Spleen (tissue), 11 donors: ENCODE measurements around the gene PARD3. TPM values are rescaled to one million over a fixed set of nuclear protein-coding genes. Genes with fewer than 3 reads are reported as not detected.

ENCODE experiments used
- DNase-seq: peaks from one replicate; pipeline ENCODE4 v3.0.0-alpha.2; 2020
- H3K27ac ChIP-seq, 8 donors: fragments of 200-600 bp; sonication (generic) in 7 of 8; 1 replicate in 4 of 8; 2 replicates in 4 of 8; pipeline versions ENCODE4 v1.5.0 to v1.8.0; 2016 to 2021; ENCODE audit warnings: inconsistent platforms in 4 of 8, mild to moderate bottlenecking in 4 of 8, moderate library complexity in 1 of 8
- H3K27me3 ChIP-seq, 7 donors: fragments of 200-600 bp; sonication (generic) in 6 of 7; replicated peaks in 1 of 7; 1 replicate in 4 of 7; 2 replicates in 3 of 7; pipeline versions ENCODE4 v1.5.0 to v1.8.0; 2016 to 2021; ENCODE audit warnings: inconsistent platforms in 3 of 7, mild to moderate bottlenecking in 1 of 7
- H3K36me3 ChIP-seq, 6 donors: fragments of 200-600 bp; sonication (generic) in 5 of 6; 1 replicate in 4 of 6; 2 replicates in 2 of 6; pipeline versions ENCODE4 v1.5.0 to v1.8.0; 2016 to 2021; ENCODE audit warnings: inconsistent platforms in 2 of 6
- H3K4me1 ChIP-seq, 6 donors: fragments of 200-600 bp; sonication (generic) in 5 of 6; 1 replicate in 3 of 6; 2 replicates in 3 of 6; pipeline versions ENCODE4 v1.5.0 to v1.8.0; 2016 to 2021; ENCODE audit warnings: inconsistent platforms in 3 of 6
- H3K4me3 ChIP-seq, 8 donors: fragments of 200-600 bp; sonication (generic) in 7 of 8; 1 replicate in 4 of 8; 2 replicates in 4 of 8; pipeline versions ENCODE4 v1.5.0 to v1.8.0; 2016 to 2021; ENCODE audit warnings: inconsistent platforms in 4 of 8, mild to moderate bottlenecking in 4 of 8, moderate library complexity in 2 of 8
- H3K9me3 ChIP-seq, 8 donors: fragments of 200-600 bp; sonication (generic) in 7 of 8; 1 replicate in 4 of 8; 2 replicates in 4 of 8; pipeline versions ENCODE4 v1.5.0 to v1.8.0; 2016 to 2021; ENCODE audit warnings: inconsistent platforms in 4 of 8
- POLR2A ChIP-seq, 3 donors: fragments of 450-650 bp; IDR thresholded peaks; one replicate each; pipeline ENCODE4 v1.5.1; 2017; ENCODE audit warnings: antibody characterized with exemption in 3 of 3, mild to moderate bottlenecking in 1 of 3
- POLR2AphosphoS5 ChIP-seq, 3 donors: sonication (generic); formaldehyde crosslinking; IDR thresholded peaks; one replicate each; pipeline ENCODE4 v1.5.1; 2017; ENCODE audit warnings: antibody characterized with exemption in 3 of 3
- WGBS, 5 donors: extraction: QIAGEN DNeasy Blood & Tissue Kit in 3 of 5; methylation state at CpG; one replicate each; pipeline versions ENCODE4 v1.1.5 to v1.1.7; 2013 to 2018; 5-methylcytosine and 5-hydroxymethylcytosine counted together
- intact Hi-C: fragments of 100-400 bp; cut with DNase I; formaldehyde crosslinking; loops from one replicate; pipeline ENCODE4 v1.15.0; 2023; ENCODE audit warnings: low total_unique reads
- polyA plus RNA-seq, 3 donors: library from polyadenylated mRNA; stranded (reverse); fragments of 200-250 nt; gene quantifications; one replicate each; pipeline ENCODE4 v1.2.1, GENCODE V29; 2013
- total RNA-seq, 7 donors: library from RNA; depleted of rRNA in 3 of 7; stranded (reverse); fragments of >200 nt in 3 of 7; fragmentation: NEBNext Ultra II Directional in 4 of 7; extraction: Animal tissue kit (Norgen Biotek cat#: 25700) in 4 of 7; gene quantifications; one replicate each; pipeline versions ENCODE4 v1.1.0 to v1.2.1, GENCODE V29; 2016 to 2021
- TF ChIP-seq, protein P1 (sequence below), 11 experiments: fragments of 200-600 bp in 7 of 11; fragments of 450-650 bp in 4 of 11; sonication (generic) in 4 of 11; IDR thresholded peaks in 8 of 11; conservative IDR thresholded peaks in 3 of 11; 1 replicate in 7 of 11; 2 replicates in 4 of 11; pipeline versions ENCODE4 v1.4.0 to v1.8.0; 2016 to 2021; ENCODE audit warnings: antibody characterized with exemption in 11 of 11, inconsistent platforms in 4 of 11, mild to moderate bottlenecking in 1 of 11
- donor health status: healthy with polysubstance abuse.
- donor health status: DM: no; HTN: no; CAD: no; lungs with moderate emphysema.
- donor health status: DM: no; HTN: no; CAD: no.
- donor health status: Bipolar disorder and iron deficiency.
- donor health status: healthy.
- donor health status: DM: no; HTN: no; CAD: no.
- donor health status: DM: yes; HTN: yes; CAD: no.

Gene PARD3
- total and polyA plus RNA-seq, 10 donors, result 2.8 to 18.9 (median 10.8) TPM

DNA sequence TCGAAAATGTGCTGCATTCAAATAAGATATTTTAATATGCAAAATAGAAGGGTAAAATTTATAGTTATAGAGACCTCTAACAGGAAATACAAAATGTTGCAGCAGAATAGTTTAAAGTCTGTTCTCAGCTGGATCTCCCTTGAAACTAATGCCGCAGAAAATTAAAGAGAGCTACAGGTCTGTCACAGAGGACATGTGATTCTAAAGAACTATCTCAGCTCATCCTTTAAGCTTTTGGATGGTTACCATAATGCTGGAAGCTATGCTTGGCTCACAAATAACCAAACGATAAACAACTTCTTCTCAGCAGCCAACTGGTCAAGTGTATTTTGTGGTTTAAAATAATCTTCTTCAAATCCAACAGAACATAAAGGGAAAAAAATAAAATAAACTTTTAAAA lies 353.0 kb downstream of the PARD3 start:
- WGBS, 5 donors, result 78 to 90% (median 88%) methylated on average over 3 of the region's 3 CpGs
- DNase-seq, result no peak
- H3K27me3 ChIP-seq, result no peaks in the 10 kb centered on the region
- no peak for TF ChIP-seq POLR2A (IDR thresholded peaks at IDR 0.05)
- TF ChIP-seq, protein P1, sequence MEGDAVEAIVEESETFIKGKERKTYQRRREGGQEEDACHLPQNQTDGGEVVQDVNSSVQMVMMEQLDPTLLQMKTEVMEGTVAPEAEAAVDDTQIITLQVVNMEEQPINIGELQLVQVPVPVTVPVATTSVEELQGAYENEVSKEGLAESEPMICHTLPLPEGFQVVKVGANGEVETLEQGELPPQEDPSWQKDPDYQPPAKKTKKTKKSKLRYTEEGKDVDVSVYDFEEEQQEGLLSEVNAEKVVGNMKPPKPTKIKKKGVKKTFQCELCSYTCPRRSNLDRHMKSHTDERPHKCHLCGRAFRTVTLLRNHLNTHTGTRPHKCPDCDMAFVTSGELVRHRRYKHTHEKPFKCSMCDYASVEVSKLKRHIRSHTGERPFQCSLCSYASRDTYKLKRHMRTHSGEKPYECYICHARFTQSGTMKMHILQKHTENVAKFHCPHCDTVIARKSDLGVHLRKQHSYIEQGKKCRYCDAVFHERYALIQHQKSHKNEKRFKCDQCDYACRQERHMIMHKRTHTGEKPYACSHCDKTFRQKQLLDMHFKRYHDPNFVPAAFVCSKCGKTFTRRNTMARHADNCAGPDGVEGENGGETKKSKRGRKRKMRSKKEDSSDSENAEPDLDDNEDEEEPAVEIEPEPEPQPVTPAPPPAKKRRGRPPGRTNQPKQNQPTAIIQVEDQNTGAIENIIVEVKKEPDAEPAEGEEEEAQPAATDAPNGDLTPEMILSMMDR (IDR thresholded peaks at IDR 0.05 in 8 of 11, conservative IDR thresholded peaks at IDR 0.05 in 3 of 11), result no peak
- no peak for TF ChIP-seq POLR2AphosphoS5 (IDR thresholded peaks at IDR 0.05)
- no peaks in the 10 kb centered on the region for H3K4me1 ChIP-seq
- no peaks in the 10 kb centered on the region for H3K36me3 ChIP-seq
- intact Hi-C loops, result no loop called here
- H3K9me3 ChIP-seq, result no peaks in the 10 kb centered on the region
- H3K4me3 ChIP-seq, result no peak overlapping the region
- H3K27ac ChIP-seq, result no peak overlapping the region

GRCh38 chr10:34454590-34455261 lies 360.4 kb downstream of the PARD3 start:
- no peak for DNase-seq
- TF ChIP-seq, protein P1 (IDR thresholded peaks at IDR 0.05 in 8 of 11, conservative IDR thresholded peaks at IDR 0.05 in 3 of 11), result no peak
- TF ChIP-seq POLR2A (IDR thresholded peaks at IDR 0.05) (no peak), POLR2AphosphoS5 (IDR thresholded peaks at IDR 0.05) (no peak)
- Histone ChIP-seq H3K36me3 (no peaks in the 10 kb centered on the region), H3K4me3 (no peak overlapping the region), H3K27ac (no peak overlapping the region), H3K27me3 (no peaks in the 10 kb centered on the region), H3K4me1 (no peaks in the 10 kb centered on the region), H3K9me3 (no peaks in the 10 kb centered on the region)
- 83 to 92% (median 86%) methylated on average over 6 of the region's 6 CpGs for WGBS, 5 donors
- intact Hi-C loops, result no loop called here

DNA sequence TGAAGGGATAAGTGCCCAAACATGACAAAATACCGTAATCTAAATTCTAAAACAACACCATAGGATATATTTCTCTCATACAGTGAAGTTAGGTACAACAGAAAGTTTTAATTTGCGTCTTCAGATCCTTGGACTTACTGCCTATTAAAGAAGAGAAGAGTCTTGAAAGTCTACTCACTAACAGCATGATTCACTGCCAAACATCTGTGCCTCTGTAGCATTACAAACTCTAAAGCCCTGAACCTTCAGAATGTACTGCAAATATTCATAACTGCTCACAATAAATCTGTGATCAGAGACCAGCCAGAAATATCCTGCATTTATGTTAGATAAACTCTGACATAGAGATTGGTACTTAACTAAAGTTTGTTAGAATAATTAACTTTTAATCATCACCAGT lies 365.3 kb downstream of the PARD3 start:
- intact Hi-C loops, result no loop called here
- DNase-seq, result no peak

GRCh38 chr10:34446049-34446448 lies 369.0 kb downstream of the PARD3 start:
- Histone ChIP-seq H3K4me1 (no peaks in the 10 kb centered on the region), H3K9me3 (no peaks in the 10 kb centered on the region), H3K27me3 (no peaks in the 10 kb centered on the region), H3K4me3 (no peak overlapping the region), H3K36me3 (no peaks in the 10 kb centered on the region), H3K27ac (no peak overlapping the region)
- intact Hi-C loops, result no loop called here
- TF ChIP-seq, protein P1 (IDR thresholded peaks at IDR 0.05 in 8 of 11, conservative IDR thresholded peaks at IDR 0.05 in 3 of 11), result no peak
- no peak for TF ChIP-seq POLR2AphosphoS5 (IDR thresholded peaks at IDR 0.05)
- WGBS, 5 donors, result 87 to 95% (median 95%) methylated on average over 3 of the region's 3 CpGs
- DNase-seq, result no peak

More for the DNA sequence above, 365.3 kb downstream of the PARD3 start:
- TF ChIP-seq POLR2AphosphoS5 (IDR thresholded peaks at IDR 0.05), result no peak
- no peak overlapping the region for H3K4me3 ChIP-seq
- H3K4me1 ChIP-seq, result no peaks in the 10 kb centered on the region
- WGBS, 5 donors, result 85 to 96% (median 93%) methylated on average over 2 of the region's 2 CpGs
- no peaks in the 10 kb centered on the region for H3K36me3 ChIP-seq
- H3K9me3 ChIP-seq, result no peaks in the 10 kb centered on the region
- no peaks in the 10 kb centered on the region for H3K27me3 ChIP-seq
- no peak overlapping the region for H3K27ac ChIP-seq
